Coronary artery (tissue), 2 donors: Measurements from ENCODE around the gene PLA2G4E.

Source experiments
- DNase-seq: peaks from one replicate; pipeline ENCODE4 v3.0.0-alpha.2; 2017; ENCODE audit warnings: low spot score
- H3K27ac ChIP-seq, 2 donors: fragments of 200-600 bp; sonication (generic); one replicate each; pipeline ENCODE4 v1.5.1; 2016 to 2019
- H3K4me3 ChIP-seq: fragments of 200-600 bp; sonication (generic); 2 replicates; pipeline ENCODE4 v1.5.1; 2016; ENCODE audit warnings: mild to moderate bottlenecking, moderate library complexity
- TF ChIP-seq, protein P1 (sequence below): fragments of 200-600 bp; sonication (generic); IDR thresholded peaks from one replicate; pipeline ENCODE4 v1.5.1; 2019; ENCODE audit warnings: antibody characterized with exemption

PLA2G4E gene

DNA sequence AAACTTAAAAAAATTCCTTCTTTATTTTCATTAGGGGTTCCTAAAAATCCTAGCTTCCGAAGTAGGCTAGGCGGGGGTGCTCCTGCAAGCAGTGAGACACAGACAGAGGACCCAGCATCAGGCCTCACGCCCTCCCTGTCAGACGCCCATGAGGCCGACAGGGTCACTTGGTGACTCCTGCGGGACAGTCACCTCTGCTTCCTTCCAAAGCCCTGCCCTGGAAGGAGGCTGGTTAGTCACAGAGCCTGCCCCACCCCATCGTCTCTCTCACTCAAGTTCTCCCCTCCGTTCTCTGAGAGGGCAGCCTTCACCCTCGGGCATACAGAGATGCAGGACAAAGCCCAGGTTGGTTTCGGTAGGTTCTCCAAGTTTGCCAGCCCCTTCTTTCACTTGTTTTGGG is 87.1 kb downstream of the PLA2G4E start:
- TF ChIP-seq, protein P1, sequence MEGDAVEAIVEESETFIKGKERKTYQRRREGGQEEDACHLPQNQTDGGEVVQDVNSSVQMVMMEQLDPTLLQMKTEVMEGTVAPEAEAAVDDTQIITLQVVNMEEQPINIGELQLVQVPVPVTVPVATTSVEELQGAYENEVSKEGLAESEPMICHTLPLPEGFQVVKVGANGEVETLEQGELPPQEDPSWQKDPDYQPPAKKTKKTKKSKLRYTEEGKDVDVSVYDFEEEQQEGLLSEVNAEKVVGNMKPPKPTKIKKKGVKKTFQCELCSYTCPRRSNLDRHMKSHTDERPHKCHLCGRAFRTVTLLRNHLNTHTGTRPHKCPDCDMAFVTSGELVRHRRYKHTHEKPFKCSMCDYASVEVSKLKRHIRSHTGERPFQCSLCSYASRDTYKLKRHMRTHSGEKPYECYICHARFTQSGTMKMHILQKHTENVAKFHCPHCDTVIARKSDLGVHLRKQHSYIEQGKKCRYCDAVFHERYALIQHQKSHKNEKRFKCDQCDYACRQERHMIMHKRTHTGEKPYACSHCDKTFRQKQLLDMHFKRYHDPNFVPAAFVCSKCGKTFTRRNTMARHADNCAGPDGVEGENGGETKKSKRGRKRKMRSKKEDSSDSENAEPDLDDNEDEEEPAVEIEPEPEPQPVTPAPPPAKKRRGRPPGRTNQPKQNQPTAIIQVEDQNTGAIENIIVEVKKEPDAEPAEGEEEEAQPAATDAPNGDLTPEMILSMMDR = no peak
- no peak overlapping the region for H3K4me3 ChIP-seq
- peak; percentile 75 for DNase-seq
- peak overlapping the region; percentile 33 to 61 for H3K27ac ChIP-seq

DNA sequence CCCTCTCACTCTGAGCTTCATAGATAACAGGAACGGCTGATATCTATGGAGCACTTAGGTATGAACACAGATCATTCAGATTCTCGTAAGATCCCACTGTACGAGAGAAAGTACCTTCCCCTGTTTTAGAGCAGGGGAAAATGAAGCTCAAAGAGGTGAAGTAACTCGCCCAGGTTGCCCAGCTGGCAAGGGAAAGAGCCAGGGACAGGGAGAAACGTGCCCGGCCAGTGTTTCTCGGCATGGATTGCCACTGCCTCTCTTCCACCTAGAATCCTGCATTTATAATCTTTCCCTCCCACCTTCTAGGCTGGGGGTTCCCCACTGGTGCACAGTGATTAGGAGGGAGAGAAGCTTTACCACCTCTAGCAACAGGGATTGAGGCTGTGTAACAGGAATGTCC is 87.5 kb downstream of the PLA2G4E start:
- peak overlapping the region; percentile 33 to 61 for H3K27ac ChIP-seq
- TF ChIP-seq, protein P1 = no peak
- H3K4me3 ChIP-seq = no peak overlapping the region
- peak; percentile 52 for DNase-seq

DNA sequence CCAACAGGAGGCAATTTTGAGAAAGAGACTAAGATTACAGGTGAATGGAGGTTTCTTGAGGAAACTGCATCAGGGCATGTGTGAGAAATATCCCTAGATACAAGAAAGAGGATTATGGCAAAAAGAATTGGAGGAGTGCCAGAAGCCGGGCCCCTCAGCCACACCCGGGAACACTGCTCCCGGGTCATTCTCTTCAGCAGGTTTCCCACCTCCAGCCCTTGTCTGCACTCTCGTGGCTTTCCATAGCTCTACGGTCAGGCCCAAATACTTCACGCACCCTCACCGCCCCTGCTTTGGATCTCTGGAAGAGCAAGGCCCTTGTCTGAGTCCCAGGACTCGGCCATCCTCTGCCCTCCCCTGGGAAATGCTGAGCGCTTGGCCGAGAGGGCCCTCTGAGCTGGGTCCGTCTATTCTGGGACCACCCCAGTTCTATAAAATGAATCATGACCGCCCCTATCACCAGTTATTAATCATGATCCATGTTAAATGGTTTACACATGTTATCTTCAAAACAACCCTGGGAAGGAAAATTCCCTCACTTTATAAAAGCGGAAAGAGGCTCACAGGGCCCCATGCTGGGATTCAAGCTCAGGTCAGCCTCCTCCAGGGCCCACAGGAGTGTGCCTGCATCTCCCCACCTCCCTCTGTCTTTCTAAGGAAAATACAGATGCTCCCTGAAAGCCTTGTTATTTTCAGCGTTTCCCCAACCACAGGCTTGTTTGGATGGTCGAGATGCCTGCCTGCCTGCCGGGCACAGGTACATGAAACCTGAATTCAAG is 88.1 kb downstream of the PLA2G4E start:
- TF ChIP-seq, protein P1 = no peak
- peak; percentile 66 for DNase-seq
- Histone ChIP-seq H3K4me3 (no peak overlapping the region), H3K27ac (peak overlapping the region; percentile 33 to 61)

DNA sequence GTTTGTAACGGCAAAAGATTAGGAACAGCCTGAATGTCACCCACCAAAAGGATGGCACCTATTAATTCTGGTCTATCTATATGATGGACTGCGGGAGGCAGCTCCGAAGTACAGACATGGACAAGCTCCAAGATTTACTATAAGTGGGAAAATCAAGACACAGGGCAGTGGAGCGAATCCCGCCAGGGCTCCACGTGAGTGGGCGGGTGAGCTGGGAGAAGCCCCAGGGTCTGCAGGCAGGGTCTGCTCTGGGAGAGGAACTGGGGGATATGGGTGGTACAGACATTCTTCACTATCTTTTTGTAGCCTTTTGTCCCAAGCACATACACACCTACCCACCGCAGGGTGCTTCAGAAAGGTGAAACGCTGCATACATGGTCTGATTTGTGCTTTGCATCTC is 88.7 kb downstream of the PLA2G4E start:
- no peak overlapping the region for H3K4me3 ChIP-seq
- TF ChIP-seq, protein P1 = no peak
- peak; percentile 69 for DNase-seq
- H3K27ac ChIP-seq = peak overlapping the region; percentile 22 to 61
